ENCODE data around the gene NEGR1.

- TF ChIP-seq POLR2A (IDR thresholded peaks at IDR 0.05) = no peak
- TF ChIP-seq, protein P1, sequence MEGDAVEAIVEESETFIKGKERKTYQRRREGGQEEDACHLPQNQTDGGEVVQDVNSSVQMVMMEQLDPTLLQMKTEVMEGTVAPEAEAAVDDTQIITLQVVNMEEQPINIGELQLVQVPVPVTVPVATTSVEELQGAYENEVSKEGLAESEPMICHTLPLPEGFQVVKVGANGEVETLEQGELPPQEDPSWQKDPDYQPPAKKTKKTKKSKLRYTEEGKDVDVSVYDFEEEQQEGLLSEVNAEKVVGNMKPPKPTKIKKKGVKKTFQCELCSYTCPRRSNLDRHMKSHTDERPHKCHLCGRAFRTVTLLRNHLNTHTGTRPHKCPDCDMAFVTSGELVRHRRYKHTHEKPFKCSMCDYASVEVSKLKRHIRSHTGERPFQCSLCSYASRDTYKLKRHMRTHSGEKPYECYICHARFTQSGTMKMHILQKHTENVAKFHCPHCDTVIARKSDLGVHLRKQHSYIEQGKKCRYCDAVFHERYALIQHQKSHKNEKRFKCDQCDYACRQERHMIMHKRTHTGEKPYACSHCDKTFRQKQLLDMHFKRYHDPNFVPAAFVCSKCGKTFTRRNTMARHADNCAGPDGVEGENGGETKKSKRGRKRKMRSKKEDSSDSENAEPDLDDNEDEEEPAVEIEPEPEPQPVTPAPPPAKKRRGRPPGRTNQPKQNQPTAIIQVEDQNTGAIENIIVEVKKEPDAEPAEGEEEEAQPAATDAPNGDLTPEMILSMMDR (IDR thresholded peaks at IDR 0.05) = no peak
Measured at GRCh38 chr1:71753746-71754145, 528.6 kb downstream of the NEGR1 start.

All from ovary (tissue), 3 donors.